ENCODE measurements around the gene FNDC3B. TPM values are rescaled to one million over a fixed set of nuclear protein-coding genes. Genes with fewer than 3 reads are reported as not detected.

The FNDC3B gene
- total and polyA plus RNA-seq, 4 donors: 23.3 to 74.2 (median 32.9) TPM

DNA sequence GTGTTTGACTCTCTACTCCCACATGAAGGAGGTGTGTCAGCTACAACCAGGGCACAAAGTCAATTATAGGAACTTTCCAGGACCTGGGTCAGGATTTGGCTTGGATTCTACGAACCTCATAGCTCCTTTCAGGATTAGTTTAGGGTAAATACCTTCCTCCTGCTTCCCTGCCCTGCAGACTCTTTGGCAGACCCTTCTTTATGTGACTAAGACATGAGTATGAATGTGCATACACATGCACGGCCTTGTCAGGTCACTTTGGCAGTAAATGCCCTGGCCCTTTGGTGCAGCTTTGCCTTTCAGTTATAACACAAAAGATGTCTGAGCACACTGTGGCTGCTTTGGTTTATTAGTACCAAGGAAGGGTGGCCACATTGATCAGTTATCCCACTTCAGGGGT, 340.0 kb downstream of the FNDC3B start:
- DNase-seq (ENCODE audit: low spot score): no peak
- no peaks in the 10 kb centered on the region for H3K27me3 ChIP-seq (ENCODE audit: control insufficient read depth in 4 of 4, insufficient read depth in 4 of 4, low read length in 3 of 4)
- no peak overlapping the region for H3K27ac ChIP-seq (ENCODE audit: low read depth in 1 of 2, low read length in 2 of 2)
- peaks cover 10 to 49% (median 40%) of the 10 kb centered on the region in 4 donors for H3K36me3 ChIP-seq (ENCODE audit: control insufficient read depth in 4 of 4, insufficient read depth in 3 of 4, low read depth in 1 of 4, low read length in 3 of 4)
- TF ChIP-seq REST (IDR thresholded peaks at IDR 0.05): no peak
- no peak for TF ChIP-seq SP1 (IDR thresholded peaks at IDR 0.05)
- no peak for TF ChIP-seq FOXA1 (IDR thresholded peaks at IDR 0.05)
- TF ChIP-seq JUND (IDR thresholded peaks at IDR 0.05): no peak
- TF ChIP-seq CTCF (IDR thresholded peaks at IDR 0.05; ENCODE audit: low read depth, low read length, missing input control): no peak
- no peak for TF ChIP-seq TAF1 (conservative IDR thresholded peaks at IDR 0.05)
- TF ChIP-seq HNF4A (conservative IDR thresholded peaks at IDR 0.05): no peak
- no peak for TF ChIP-seq EGR1 (IDR thresholded peaks at IDR 0.05; ENCODE audit: low read depth in 2 of 2)
- TF ChIP-seq NR2F2 (IDR thresholded peaks at IDR 0.05): no peak
- TF ChIP-seq ZBTB33 (IDR thresholded peaks at IDR 0.05): no peak
- TF ChIP-seq YY1 (IDR thresholded peaks at IDR 0.05): no peak
- no peak for TF ChIP-seq HNF4G (IDR thresholded peaks at IDR 0.05)
- TF ChIP-seq RAD21 (IDR thresholded peaks at IDR 0.05): no peak
- no peak for TF ChIP-seq RXRA (IDR thresholded peaks at IDR 0.05)
- TF ChIP-seq, protein P1, sequence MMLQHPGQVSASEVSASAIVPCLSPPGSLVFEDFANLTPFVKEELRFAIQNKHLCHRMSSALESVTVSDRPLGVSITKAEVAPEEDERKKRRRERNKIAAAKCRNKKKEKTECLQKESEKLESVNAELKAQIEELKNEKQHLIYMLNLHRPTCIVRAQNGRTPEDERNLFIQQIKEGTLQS (IDR thresholded peaks at IDR 0.05): no peak
- TF ChIP-seq, protein P2, sequence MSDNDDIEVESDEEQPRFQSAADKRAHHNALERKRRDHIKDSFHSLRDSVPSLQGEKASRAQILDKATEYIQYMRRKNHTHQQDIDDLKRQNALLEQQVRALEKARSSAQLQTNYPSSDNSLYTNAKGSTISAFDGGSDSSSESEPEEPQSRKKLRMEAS (IDR thresholded peaks at IDR 0.05): no peak
- TF ChIP-seq GABPA (IDR thresholded peaks at IDR 0.05 in 1 of 2, conservative IDR thresholded peaks at IDR 0.05 in 1 of 2): no peak
- no peak for TF ChIP-seq FOXA2 (IDR thresholded peaks at IDR 0.05)
- no peak overlapping the region for H3K9ac ChIP-seq (ENCODE audit: low read depth in 1 of 2, low read length in 2 of 2)
- H3K4me1 ChIP-seq (ENCODE audit: control insufficient read depth in 4 of 4, insufficient read depth in 4 of 4, low read length in 3 of 4): no peaks in the 10 kb centered on the region
- H3K4me3 ChIP-seq (ENCODE audit: low read depth in 1 of 3, low read length in 3 of 3): no peak overlapping the region
- no peaks in the 10 kb centered on the region for H3K9me3 ChIP-seq (ENCODE audit: control insufficient read depth in 4 of 4, low read length in 3 of 4)
- WGBS: 97% methylated on average over 2 of the region's 2 CpGs

All from liver (tissue), 9 donors.